ENCODE data around the gene BTN1A1.

DNA sequence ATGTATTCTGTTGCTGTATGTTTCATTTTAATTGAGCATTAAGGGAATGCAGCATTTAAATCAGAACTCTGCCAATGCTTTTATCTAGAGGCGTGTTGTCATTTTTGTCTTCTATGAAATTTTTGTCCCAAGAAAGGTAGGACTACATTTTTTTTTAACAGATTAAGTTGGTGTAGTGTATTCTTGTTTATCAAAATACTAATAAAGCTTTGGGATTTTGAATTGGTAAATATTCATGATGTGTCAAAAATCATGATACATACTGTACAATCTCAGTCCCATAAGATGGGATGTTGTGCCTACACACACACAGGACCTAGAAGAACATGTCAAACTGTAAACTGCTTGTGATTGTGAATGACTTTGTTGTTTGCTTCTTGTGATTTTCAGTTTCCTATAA is 26.8 kb downstream of the BTN1A1 start:
- no peak for TF ChIP-seq EZH2 (IDR thresholded peaks at IDR 0.05; ENCODE audit: low read length, missing control alignments)
- TF ChIP-seq, protein P1, sequence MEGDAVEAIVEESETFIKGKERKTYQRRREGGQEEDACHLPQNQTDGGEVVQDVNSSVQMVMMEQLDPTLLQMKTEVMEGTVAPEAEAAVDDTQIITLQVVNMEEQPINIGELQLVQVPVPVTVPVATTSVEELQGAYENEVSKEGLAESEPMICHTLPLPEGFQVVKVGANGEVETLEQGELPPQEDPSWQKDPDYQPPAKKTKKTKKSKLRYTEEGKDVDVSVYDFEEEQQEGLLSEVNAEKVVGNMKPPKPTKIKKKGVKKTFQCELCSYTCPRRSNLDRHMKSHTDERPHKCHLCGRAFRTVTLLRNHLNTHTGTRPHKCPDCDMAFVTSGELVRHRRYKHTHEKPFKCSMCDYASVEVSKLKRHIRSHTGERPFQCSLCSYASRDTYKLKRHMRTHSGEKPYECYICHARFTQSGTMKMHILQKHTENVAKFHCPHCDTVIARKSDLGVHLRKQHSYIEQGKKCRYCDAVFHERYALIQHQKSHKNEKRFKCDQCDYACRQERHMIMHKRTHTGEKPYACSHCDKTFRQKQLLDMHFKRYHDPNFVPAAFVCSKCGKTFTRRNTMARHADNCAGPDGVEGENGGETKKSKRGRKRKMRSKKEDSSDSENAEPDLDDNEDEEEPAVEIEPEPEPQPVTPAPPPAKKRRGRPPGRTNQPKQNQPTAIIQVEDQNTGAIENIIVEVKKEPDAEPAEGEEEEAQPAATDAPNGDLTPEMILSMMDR (conservative IDR thresholded peaks at IDR 0.05 in 1 of 2, IDR thresholded peaks at IDR 0.05 in 1 of 2; ENCODE audit: low read depth in 1 of 2, low read length in 2 of 2) = no peak
